ENCODE data around the gene SLC8A1.

The SLC8A1 gene

DNA sequence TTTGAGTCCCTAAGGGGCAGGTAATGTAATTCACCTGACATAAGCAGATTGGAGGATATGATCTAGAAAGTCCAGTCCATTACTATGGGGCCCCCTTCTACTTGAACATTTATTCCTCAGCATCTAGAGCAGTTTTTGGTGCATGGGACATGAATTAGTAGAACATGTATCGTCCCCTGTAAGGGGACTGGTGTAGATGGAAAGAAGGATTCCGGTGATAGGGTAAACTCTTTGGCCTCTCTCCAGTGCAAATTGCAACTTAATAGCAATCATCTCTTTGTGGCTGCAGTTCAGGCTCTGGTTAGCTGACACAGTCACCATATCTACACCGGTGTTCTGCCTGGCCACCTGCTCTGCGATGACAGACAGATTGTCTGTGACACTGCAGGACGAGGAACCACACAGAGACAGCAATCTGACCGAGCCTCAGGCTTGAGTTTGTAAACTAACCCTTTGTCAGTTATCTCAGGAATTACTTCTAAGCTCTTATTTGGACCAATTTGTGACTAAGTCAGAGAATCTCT lies 6.4 kb upstream of the SLC8A1 start:
- no peak for DNase-seq (ENCODE audit: low read depth in 3 of 3)

DNA sequence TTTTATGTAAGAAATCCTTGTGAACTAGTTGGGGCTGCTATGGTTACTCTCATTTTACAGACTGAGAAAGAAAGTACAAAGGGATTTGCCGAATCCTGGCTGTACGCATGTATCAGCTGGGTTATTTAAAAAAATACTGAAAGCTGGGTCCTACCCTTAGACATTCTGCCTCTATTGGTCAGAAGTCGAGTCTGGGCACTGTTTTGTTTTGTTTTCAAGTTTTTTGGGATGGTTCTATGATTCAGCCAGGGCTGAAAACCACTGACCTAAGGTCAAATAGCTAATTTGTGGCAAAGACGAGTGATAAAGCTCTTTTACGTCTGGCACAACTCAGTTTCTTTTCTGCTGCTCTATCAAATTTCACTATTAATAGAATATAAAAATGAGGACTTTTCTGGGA lies 5.9 kb upstream of the SLC8A1 start:
- DNase-seq (ENCODE audit: low read depth in 3 of 3), result no peak

DNA sequence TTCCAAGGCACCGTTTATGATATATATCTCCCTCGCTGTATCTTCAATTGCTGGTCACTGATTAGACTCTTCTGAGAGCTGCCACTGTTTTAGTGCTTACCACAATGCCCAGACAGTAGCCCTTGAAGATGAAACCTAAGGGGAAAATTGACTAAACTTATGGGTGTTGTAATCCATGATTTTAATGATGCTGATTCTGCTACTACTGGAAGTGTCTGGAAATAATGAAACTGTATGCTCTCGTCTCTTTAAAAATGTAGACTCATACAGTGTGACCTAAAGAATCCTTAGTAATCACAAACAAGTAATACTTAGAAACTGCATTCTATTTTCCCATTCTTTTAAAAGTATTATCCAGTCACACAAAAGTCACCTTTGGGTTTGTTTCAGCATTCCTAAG lies 5.5 kb upstream of the SLC8A1 start:
- no peak for DNase-seq (ENCODE audit: low read depth in 3 of 3)

DNA sequence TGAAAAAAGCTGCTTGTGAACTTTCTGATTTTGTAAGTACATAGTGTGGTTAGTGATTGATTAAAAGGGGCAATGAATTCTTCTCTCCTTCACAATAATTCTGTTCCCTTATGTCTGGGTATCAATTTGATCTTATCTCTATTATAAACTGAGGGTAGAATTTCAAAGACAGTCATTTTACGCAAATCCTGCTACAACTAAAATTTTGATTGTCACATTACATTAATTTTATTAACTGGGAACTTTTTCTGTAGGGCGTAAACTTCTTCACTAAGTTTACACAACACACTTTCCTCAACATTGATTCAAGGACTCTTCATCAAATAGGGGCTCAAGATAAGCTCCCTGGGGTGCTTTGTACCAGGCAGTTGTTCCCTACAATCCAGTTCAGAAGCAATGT lies 5.0 kb upstream of the SLC8A1 start:
- no peak for DNase-seq (ENCODE audit: low read depth in 3 of 3)

DNA sequence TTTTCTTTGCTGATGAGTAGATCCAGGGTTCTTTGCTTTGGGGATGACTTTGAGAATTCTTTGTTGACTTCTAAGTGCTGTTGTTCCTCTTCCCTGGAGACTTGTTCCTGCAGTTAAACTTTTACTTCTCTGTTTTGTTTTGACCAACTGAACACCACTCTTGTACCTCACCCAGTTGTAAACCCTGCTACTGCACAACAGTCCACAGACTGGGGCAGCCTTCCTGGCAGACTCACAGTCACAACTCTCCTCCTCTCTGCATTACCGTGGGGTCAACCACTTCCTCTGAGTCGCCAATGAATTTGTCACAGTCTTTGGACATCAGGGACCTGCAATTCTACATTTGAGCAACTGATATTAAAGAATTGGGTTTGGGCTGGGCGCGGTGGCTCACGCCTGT lies 3.8 kb upstream of the SLC8A1 start:
- no peak for DNase-seq (ENCODE audit: low read depth in 3 of 3)

DNA sequence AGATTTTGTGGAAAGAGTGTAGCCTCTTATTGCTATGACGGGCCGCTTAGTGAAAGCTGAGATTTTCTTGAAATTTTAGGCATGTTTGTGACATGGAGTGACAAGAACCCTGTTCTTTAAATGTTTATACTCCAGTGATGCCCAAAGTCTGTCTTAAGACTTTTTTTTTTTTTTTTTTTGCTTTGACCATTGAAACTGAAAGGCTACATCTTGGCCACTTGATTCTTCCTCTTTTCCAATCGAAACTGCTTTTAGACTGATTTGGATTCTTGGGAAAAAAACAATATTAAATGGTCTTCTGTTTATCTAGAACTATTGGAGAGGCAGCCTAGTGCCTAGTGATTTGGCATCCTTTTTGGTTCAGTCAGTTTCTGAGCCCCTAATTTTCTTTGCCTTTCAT lies 2.4 kb upstream of the SLC8A1 start:
- no peak for DNase-seq (ENCODE audit: low read depth in 3 of 3)

DNA sequence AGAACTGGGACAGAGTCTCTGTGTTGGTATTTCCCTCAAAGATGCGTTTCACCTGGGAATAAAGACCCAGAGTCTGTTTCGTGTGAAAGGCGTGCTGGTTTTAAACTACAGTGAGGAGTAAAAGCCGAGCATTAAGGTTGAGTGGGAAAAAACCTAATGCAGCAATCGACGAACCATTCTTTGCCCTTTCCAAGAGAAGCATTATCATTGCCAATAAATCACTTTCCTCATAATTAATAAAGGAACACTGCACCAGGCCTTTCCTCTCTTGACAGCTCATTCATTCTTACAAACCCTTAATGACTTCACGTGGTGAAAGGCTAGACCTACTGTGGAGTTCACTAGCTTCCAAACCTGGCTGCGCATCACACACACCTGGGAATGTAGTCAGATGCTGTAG lies 896 bp upstream of the SLC8A1 start:
- no peak for DNase-seq (ENCODE audit: low read depth in 3 of 3)

DNA sequence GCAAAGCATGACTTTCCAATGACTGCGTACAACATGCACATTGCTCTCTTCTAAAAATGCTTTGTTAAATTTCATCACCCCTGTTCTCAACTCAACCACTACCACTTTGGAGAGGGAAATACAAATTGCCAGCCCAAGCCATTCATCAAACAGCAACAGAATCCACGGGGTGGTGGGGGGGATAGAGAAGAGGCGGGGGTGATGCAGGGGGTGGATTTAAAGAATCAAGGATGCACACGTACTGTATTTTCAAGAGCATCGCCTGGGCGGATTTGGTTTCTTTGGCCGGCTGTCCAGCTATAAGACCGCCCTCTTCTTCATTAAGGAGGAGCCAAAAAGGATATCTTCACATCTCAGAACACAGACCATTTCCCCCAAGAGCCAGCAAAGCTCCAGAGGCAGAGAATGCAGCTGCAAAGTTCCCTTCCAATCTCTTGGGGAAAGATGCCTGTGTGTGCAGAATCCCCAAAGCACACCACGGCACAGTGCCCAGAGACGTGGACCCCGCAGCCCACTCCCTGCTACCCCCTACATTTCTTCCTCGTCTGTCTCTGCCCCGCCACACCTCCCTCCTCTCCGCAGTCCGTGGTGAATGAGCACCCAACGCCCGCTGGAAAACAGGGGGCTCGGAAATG lies 977 bp downstream of the SLC8A1 start:
- no peak for DNase-seq (ENCODE audit: low read depth in 3 of 3)

DNA sequence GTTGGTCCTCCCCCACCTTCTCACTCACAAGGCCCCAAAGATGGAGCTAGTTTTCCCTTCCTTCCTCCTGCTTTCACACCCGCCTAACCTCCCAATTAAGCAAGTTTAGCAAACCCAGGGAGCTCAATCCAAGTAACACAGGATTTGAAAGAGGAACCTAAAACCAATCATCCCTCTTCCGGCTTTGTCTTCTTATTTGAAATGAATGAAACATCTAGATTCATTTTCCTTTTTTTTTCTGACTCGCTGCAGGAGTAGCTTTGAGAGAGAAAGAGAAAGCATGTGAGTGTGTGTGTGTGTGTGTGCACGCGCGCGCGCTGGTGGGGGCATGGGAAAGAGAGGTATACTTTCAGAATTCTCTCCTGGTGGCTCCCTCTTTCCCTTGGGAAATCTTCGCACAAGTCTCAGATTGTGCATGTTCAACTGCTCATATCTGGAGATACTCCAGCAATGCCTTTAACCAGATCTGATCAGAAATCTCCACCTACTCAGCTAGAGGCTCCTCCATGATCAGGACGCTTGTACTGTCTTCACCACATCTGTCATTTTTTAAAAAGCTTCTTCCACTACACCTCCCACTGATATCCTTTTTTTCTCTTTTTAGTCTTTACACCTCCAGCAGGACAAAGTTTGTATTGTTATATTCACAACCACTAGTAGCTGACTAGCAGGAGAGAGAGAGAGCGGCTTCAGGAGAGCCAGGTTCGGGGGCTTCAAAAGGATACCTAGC lies 1.7 kb downstream of the SLC8A1 start:
- DNase-seq (ENCODE audit: low read depth in 3 of 3), result no peak

DNA sequence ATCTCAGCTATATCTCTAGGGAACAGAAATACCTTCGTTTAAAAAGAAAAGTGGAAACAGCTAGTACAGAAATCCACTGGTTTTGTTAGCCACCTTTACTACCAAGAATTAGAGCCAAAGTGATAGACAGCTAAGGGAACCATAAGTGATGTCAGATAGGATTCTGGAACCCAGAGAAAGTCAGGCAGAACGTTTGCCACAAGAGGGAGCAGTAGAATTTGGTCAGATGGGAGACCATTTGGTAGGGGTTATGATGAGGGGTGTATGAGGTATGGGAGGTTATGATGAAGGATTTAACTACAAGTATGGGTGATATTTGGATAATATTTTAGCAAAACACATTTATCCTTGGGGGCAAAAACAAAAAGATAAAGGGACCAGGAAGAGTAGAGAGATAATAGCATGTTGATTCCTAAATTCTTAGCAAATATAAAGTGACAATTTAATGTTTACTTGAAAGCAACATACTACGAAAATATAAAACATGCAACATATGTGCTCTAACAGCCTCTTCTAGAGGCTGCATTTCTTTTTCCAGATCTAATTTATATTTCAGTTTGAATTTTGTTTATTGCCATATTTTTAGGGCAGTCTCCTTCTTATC lies 3.3 kb downstream of the SLC8A1 start:
- no peak for DNase-seq (ENCODE audit: low read depth in 3 of 3)

DNA sequence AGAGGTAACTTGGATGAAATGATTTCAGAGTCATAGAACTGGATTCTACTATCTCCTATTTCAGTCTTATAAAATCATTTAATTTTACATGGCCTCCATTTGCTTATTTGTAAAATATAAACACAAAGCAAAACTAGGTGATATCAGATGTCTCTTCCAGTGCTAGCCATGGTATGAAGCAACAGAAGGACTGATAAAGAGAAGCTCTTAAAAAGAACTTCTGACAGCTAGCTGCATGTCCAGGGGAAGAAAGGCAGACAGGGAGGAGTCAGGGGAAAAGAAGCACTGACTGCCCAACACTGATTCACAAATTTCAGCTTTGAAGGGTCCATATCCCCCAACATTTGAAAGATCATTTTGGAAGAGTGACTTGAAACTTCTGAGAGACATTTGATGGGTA lies 6.4 kb downstream of the SLC8A1 start:
- no peak for DNase-seq (ENCODE audit: low read depth in 3 of 3)

DNA sequence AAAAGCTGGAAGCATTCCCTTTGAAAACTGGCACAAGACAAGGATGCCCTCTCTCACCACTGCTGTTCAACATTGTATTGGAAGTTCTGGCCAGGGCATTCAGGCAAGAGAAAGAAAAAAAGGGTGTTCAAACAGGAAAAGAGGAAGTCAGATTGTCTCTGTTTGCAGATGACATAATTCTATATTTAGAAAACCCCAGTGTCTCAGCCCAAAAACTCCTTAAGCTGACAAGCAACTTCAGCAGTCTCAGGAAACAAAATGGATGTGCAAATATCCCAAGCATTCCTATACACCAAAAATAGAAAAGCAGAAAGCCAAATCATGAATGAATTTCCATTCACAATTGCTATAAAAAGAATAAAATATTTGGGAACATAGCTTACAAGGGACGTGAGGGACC lies 11.1 kb downstream of the SLC8A1 start:
- no peak for DNase-seq (ENCODE audit: low read depth in 3 of 3)

DNA sequence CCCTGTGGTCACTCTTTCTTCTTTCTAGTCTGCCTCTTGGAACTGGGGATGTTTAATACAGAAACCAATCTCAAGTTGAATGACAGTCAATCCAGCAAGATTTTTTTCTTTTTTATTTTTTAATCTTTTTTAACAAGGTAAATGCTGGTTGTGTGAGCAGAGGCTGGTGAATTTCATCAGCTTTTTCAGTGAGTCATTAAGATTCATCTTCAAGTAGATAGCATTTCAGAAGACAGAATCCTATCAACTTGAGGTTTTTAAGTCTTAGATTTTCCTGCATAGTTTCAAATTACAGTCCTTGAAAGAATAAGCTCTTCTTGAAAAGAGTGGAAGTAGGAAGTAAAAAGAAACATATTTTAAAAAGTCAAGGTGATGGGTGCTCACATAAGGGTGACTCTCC lies 12.4 kb downstream of the SLC8A1 start:
- DNase-seq (ENCODE audit: low read depth in 3 of 3), result no peak

DNA sequence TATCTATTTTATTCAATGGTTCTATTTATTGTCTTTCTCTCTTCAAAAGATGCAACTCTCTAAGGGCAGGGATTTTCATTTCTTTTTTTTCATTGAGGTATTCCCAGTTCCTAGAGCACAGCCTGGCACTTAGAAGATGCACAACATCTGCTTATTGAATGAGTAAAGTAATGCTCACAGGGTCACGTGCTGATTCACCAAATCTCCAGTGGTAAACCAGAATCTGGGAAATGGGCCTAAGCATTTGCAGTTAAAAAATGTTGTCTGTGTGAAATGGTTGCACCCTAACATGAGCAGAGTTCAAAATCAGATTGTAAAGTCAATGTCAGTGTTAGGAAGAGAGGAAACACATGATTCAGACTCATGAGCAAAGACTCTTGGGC lies 15.8 kb downstream of the SLC8A1 start:
- no peak for DNase-seq (ENCODE audit: low read depth in 3 of 3)

DNA sequence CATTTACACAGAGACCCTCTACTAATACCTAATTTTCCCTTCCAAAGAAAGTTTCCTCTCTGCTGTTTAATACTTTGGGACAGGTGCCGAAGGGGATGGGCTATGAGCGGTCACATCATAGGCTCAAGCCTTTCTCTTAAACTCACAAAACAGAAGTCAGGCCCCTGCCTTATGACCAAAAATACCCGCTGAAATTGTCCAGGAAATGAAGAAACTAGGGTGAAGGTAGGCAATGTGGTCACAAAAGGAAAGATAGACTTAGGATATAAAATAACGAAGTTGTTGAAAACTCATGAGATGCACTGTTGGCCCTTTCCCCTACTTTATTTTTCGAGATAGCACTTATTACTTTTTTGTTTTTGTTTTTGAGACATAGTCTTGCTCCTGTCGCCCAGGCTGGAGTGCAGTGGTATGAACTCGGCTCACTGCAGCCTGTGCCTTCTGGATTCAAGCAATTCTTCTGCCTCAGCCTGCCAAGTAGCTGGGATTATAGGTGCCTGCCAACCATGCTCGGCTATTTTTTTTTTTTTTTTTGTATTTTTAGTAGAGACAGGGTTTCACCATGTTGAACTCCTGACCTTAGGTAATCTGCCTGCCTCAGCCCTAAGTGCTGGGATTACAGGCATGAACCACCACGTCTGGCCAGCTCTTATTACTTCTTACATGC lies 16.3 kb downstream of the SLC8A1 start:
- no peak for DNase-seq (ENCODE audit: low read depth in 3 of 3)

DNA sequence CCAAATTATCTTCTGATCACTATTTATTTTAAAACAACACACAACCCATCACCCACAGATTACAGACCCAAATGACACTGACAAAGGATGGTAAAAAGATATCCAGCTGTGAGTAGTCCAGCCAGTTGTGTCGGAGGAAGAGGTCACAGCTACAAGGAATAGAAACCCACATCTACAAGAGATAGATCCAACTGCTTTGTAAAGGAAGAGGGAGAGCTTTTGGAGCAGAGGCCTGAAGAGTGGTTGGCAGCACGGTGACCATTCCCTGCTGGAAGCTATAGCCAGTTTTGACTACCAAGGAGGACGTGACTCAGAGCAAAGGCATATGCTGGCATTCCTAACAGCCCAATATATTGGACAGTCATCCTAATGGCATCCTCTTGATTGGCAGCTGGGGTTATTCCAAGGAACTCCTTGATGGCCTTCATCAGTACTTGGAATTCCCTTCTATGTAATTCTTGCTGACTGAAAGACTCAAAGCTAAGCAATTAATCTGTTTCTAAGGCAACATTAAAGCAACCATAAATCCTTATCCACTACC lies 17.1 kb downstream of the SLC8A1 start:
- no peak for DNase-seq (ENCODE audit: low read depth in 3 of 3)

DNA sequence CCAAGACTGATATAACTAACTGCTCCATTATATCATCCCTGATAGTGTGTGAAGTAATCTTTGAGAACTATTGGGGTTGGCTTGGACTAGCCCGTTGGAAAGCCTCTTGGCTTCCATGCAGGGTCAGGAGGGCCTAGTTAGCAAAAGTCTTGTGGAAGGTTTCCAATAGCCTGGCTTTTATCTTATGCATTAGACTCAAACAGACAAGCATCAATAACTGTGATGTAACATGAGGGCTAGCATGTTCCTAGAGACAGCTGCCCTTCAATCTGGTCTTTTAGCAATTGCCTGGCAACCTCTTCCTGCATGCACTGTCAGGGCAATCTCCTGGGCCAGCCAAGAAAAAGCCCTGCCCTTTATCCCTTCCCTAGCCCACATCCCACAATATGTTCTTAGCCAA lies 18.2 kb downstream of the SLC8A1 start:
- DNase-seq (ENCODE audit: low read depth in 3 of 3), result no peak

DNA sequence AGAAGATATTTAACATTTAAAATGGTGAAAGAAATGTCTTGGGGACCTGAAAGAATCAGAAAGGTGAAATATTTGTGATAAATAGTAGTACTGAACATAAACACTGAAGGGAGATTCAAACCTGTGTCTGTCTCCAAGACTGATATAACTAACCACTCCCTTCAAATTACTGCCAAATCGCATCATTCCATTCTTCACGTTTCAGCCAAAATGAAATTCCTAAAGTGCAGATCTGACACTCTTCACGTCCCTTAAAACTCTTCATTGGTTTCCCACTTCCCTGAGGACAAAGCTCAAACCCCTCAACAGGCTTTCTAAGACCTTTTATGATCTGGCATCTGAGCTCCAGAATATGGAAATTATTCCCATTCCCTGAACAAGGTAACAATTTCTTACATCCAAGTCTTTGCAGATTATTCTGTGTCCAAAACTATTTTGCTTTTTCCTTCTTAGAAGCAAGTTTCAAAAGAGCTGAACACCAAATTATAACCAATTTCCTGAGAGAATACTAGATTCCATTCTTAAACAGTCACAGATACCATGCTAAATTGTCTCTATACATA lies 18.9 kb downstream of the SLC8A1 start:
- DNase-seq (ENCODE audit: low read depth in 3 of 3), result no peak

DNA sequence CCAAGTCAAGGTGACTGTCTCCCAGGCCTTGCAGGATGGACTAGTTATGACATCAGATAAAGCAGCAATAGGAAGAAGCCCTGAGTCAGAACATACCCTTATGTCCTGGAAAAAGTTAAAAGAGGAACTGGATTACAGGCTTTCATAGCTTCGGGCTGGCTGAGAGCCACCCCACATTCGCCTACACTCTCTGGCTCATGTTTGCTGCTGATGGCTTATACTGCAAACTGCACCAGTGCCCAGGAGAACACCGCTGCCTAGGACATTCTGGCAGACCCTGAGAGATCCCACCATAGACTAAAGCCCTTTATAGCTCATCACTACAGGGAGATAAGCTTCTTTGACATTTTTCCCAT lies 20.3 kb downstream of the SLC8A1 start:
- no peak for DNase-seq (ENCODE audit: low read depth in 3 of 3)

DNA sequence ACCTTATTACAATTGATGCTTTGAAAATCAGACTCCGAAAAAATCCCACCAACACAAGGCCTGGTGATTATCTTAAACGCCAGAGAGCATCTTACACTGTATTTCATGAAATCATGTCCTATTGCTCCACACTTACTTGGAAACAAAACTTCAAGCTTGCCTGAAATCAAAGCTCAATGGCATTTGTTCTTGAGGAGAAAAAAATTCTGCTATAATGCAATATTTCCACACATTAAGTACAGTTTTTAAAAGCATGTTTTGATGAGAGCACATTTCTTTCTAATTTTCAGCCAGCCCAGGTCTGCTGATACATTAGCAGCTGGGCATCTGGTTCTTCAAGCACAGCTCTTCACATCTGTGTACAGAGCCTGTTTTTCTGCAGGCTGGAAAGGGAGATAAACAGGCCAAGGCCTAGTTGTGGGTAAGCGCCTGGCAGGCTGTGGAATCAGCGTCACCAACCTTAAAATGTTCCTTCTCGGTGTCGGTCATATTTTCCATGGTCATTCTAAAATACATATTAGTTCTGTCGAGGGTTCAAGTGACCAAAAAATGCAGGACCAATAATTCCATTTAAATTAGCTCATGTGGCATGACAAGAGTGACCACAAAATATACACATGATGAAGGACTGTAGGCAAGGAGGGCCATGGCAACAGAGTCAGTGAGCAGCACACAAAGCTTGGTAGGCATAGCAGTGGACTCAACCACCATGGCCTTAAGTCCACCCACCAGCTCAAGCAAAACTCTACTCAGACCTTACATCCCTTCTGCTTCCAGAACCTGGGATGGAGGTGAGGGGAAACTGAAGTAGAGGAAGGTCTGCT lies 20.9 kb downstream of the SLC8A1 start:
- DNase-seq (ENCODE audit: low read depth in 3 of 3), result no peak

DNA sequence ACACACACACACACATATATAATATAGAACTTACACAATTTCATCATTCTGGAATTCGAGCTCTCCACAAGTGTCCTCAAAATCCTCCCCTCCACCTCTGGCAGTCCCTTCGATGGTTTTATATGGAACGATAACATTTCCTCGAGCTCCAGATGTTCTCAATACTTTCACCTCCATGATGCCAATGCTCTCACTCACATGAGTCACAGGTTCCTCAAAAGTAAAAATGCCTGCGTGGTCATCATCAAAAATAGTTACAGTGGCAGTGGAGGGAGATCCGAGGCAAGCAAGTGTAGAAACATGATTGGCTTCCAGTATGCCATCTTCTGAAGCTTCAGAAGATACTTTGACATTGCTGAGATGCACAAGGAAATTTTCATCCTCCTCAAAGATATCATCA lies 23.5 kb downstream of the SLC8A1 start:
- no peak for DNase-seq (ENCODE audit: low read depth in 3 of 3)

Measured in stimulated activated CD4-positive, alpha-beta T cell treated with anti-CD3 and anti-CD28 coated beads, TNF-alpha, amount 100 ng/mL, for 48 hours (primary cell).